ENCODE data around the gene GLB1L2.
"Not testable (repeated sequence)": the region's sequence is repeated elsewhere in the genome, so short reads cannot be mapped to it uniquely, and the experiment has no call there.

GLB1L2 gene

GRCh38 chr11:134330611-134331353 lies 1.0 kb upstream of the GLB1L2 start:
- no peak for DNase-seq

GRCh38 chr11:134332189-134332631 lies 422 bp downstream of the GLB1L2 start:
- DNase-seq: peak in 1 of 2 donors; percentile 27

- no peak for DNase-seq
Observed at GRCh38 chr11:134332782-134333181, 994 bp downstream of the GLB1L2 start.

GRCh38 chr11:134333312-134333711 lies 1.5 kb downstream of the GLB1L2 start:
- no peak for DNase-seq

- DNase-seq: no peak
Observed at GRCh38 chr11:134333946-134334345, 2.2 kb downstream of the GLB1L2 start.

- no peak for DNase-seq
Observed at GRCh38 chr11:134334796-134335571, 3.2 kb downstream of the GLB1L2 start.

GRCh38 chr11:134337051-134337450 lies 5.3 kb downstream of the GLB1L2 start:
- no peak for DNase-seq

GRCh38 chr11:134338068-134338467 lies 6.3 kb downstream of the GLB1L2 start:
- DNase-seq: no peak

GRCh38 chr11:134338654-134339053 lies 6.9 kb downstream of the GLB1L2 start:
- no peak for DNase-seq

- no peak for DNase-seq
Observed at GRCh38 chr11:134339756-134340155, 8.0 kb downstream of the GLB1L2 start.

- DNase-seq: no peak
Observed at GRCh38 chr11:134340354-134340964, 8.7 kb downstream of the GLB1L2 start.

- no peak for DNase-seq
Observed at GRCh38 chr11:134341805-134342571, 10.2 kb downstream of the GLB1L2 start.

- DNase-seq: no peak
Observed at GRCh38 chr11:134342572-134343340, 11.0 kb downstream of the GLB1L2 start.

- DNase-seq: no peak
Observed at GRCh38 chr11:134343646-134344045, 11.9 kb downstream of the GLB1L2 start.

GRCh38 chr11:134344497-134345236 lies 12.9 kb downstream of the GLB1L2 start:
- not testable (repeated sequence) for DNase-seq

- no peak for DNase-seq
Observed at GRCh38 chr11:134345237-134345550, 13.4 kb downstream of the GLB1L2 start.

GRCh38 chr11:134346101-134346975 lies 14.6 kb downstream of the GLB1L2 start:
- no peak for DNase-seq

GRCh38 chr11:134346976-134347350 lies 15.2 kb downstream of the GLB1L2 start:
- DNase-seq: no peak

- DNase-seq: no peak
Observed at GRCh38 chr11:134347441-134347840, 15.7 kb downstream of the GLB1L2 start.

GRCh38 chr11:134349109-134349801 lies 17.5 kb downstream of the GLB1L2 start:
- peak in 1 of 2 donors; percentile 49 for DNase-seq
